ENCODE data around the gene GJC1. TPM values are rescaled to one million over a fixed set of nuclear protein-coding genes. Genes with fewer than 3 reads are reported as not detected.

GJC1 gene
- total RNA-seq, 1 donor from 2014 or later: 9.9 TPM

- no peaks in the 10 kb centered on the region for H3K27me3 ChIP-seq
- H3K36me3 ChIP-seq: peaks cover 3 to 9% of the 10 kb centered on the region in 2 donors
- no peak overlapping the region for H3K4me3 ChIP-seq
- DNase-seq (ENCODE audit: low spot score in 2 of 2): peak in 1 of 2 donors; percentile 7
- no peak overlapping the region for H3K27ac ChIP-seq
- intact Hi-C loops (cut with DNase I): no loop called here
- peaks cover 0 to 8% of the 10 kb centered on the region in 2 donors for H3K4me1 ChIP-seq
- no peak for TF ChIP-seq CTCF (IDR thresholded peaks at IDR 0.05)
- no peaks in the 10 kb centered on the region for H3K9me3 ChIP-seq
Measured at GRCh38 chr17:44807817-44808155, 22.3 kb downstream of the GJC1 start.

- no peak for DNase-seq (ENCODE audit: low spot score in 2 of 2)
- no peak overlapping the region for H3K27ac ChIP-seq
- H3K4me1 ChIP-seq: peaks cover 0 to 12% of the 10 kb centered on the region in 2 donors
- TF ChIP-seq CTCF (IDR thresholded peaks at IDR 0.05): no peak
- no peaks in the 10 kb centered on the region for H3K9me3 ChIP-seq
- H3K27me3 ChIP-seq: no peaks in the 10 kb centered on the region
- H3K4me3 ChIP-seq: no peak overlapping the region
- H3K36me3 ChIP-seq: peaks cover 3 to 9% of the 10 kb centered on the region in 2 donors
- intact Hi-C loops (cut with DNase I): no loop called here
Measured at GRCh38 chr17:44807093-44807816, 22.8 kb downstream of the GJC1 start.

- peak in 1 of 2 donors; percentile 49 for DNase-seq (ENCODE audit: low spot score in 2 of 2)
- intact Hi-C loops (cut with DNase I): no loop called here
- peaks cover 3 to 9% of the 10 kb centered on the region in 2 donors for H3K4me1 ChIP-seq
Measured at GRCh38 chr17:44804302-44805089, 25.6 kb downstream of the GJC1 start.

GRCh38 chr17:44801880-44802279, 28.2 kb downstream of the GJC1 start:
- no peak for TF ChIP-seq CTCF (IDR thresholded peaks at IDR 0.05)
- Histone ChIP-seq H3K36me3 (peaks cover 3 to 9% of the 10 kb centered on the region in 2 donors), H3K9me3 (no peaks in the 10 kb centered on the region), H3K4me1 (peaks cover 3 to 17% of the 10 kb centered on the region in 2 donors), H3K27me3 (no peaks in the 10 kb centered on the region), H3K4me3 (no peak overlapping the region), H3K27ac (peak overlapping the region; percentile 55 to 57)
- no peak for DNase-seq (ENCODE audit: low spot score in 2 of 2)
- intact Hi-C loops (cut with DNase I): no loop called here

More at GRCh38 chr17:44804302-44805089, 25.6 kb downstream of the GJC1 start:
- no peaks in the 10 kb centered on the region for H3K27me3 ChIP-seq
- no peak overlapping the region for H3K4me3 ChIP-seq
- TF ChIP-seq CTCF (IDR thresholded peaks at IDR 0.05): no peak
- H3K9me3 ChIP-seq: no peaks in the 10 kb centered on the region
- peaks cover 3 to 9% of the 10 kb centered on the region in 2 donors for H3K36me3 ChIP-seq
- no peak overlapping the region for H3K27ac ChIP-seq

- Histone ChIP-seq H3K9me3 (no peaks in the 10 kb centered on the region), H3K4me1 (peaks cover 16 to 27% of the 10 kb centered on the region in 2 donors), H3K36me3 (no peaks in the 10 kb centered on the region), H3K27ac (peak overlapping the region; percentile 77 to 84), H3K4me3 (peak overlapping the region; percentile 16 to 58), H3K27me3 (no peaks in the 10 kb centered on the region)
- TF ChIP-seq CTCF (IDR thresholded peaks at IDR 0.05): no peak
- intact Hi-C loops (cut with DNase I): no loop called here
- no peak for DNase-seq (ENCODE audit: low spot score in 2 of 2)
Measured at GRCh38 chr17:44798356-44798755, 31.7 kb downstream of the GJC1 start.
